SK-N-SH treated with all-trans-retinoic acid at 6 μM for 48 hours (cell line): ENCODE measurements around the gene HLCS.

Source experiments
- ARNTL ChIP-seq: fragments of 450-650 bp; formaldehyde crosslinking; IDR thresholded peaks from 2 replicates; pipeline ENCODE4 v1.5.0; 2020; ENCODE audit warnings: low read depth, mild to moderate bottlenecking, moderate library complexity, borderline replicate concordance
- CSDC2 ChIP-seq: fragments of 250-450 bp; sonication (Bioruptor Pico); IDR thresholded peaks from 2 replicates; pipeline ENCODE4 v1.5.0; 2020; ENCODE audit warnings: mild to moderate bottlenecking, moderate library complexity
- PATZ1 ChIP-seq: fragments of 250-450 bp; sonication (Bioruptor Pico); IDR thresholded peaks from 2 replicates; pipeline ENCODE4 v1.8.0; 2020; ENCODE audit warnings: mild to moderate bottlenecking, moderate library complexity, borderline replicate concordance
- PPARA ChIP-seq: fragments of 250-450 bp; sonication (Bioruptor Pico); IDR thresholded peaks from 2 replicates; pipeline ENCODE4 v1.5.0; 2020; ENCODE audit warnings: mild to moderate bottlenecking, borderline replicate concordance
- RARB ChIP-seq: fragments of 250-450 bp; sonication (Bioruptor Pico); IDR thresholded peaks from 2 replicates; pipeline ENCODE4 v1.8.0; 2021; ENCODE audit warnings: mild to moderate bottlenecking, moderate library complexity
- ZNF565 ChIP-seq: fragments of 450-650 bp; formaldehyde crosslinking; conservative IDR thresholded peaks from 2 replicates; pipeline ENCODE4 v1.5.0; 2020; ENCODE audit warnings: low read depth, mild to moderate bottlenecking, moderate library complexity

DNA sequence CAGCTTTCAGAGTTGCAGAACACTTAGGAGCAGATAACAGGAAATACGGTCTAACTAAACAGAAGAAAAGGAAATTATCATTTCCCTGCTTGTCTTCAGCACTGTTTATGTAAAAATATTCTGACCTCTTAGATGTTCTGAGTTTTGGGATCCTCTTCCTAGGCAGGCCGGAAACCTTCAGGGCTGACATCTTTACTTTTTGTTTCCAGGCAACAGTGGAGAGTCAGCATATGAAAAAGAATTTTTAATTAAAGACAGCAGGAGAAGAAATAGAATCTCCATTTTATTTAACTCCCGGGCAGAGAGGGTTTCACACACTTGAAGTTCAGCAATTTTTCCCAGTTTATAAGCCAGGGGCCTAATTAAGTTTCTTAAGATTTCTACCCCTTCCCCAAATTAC is 35.0 kb upstream of the HLCS start:
- TF ChIP-seq PATZ1 (no peak), PPARA (no peak), RARB (CRISPR knock-in tag) (no peak), ARNTL (CRISPR knock-in tag) (no peak), CSDC2 (CRISPR knock-in tag) (no peak), ZNF565 (no peak)
